GM19351 (cell line): ENCODE measurements around the gene COBL.
"Not testable (repeated sequence)": the region's sequence is repeated elsewhere in the genome, so short reads cannot be mapped to it uniquely, and the experiment has no call there.

Experiments
- ATAC-seq: cut with Tn5 transposase; IDR thresholded peaks from one replicate; pipeline ENCODE4 v1.9.1; 2021; ENCODE audit warnings: mild to moderate bottlenecking, moderate library complexity; ENCODE audit not compliant: unreplicated experiment

COBL gene

GRCh38 chr7:51013218-51013786, 303.3 kb downstream of the COBL start:
- ATAC-seq, result no peak

DNA sequence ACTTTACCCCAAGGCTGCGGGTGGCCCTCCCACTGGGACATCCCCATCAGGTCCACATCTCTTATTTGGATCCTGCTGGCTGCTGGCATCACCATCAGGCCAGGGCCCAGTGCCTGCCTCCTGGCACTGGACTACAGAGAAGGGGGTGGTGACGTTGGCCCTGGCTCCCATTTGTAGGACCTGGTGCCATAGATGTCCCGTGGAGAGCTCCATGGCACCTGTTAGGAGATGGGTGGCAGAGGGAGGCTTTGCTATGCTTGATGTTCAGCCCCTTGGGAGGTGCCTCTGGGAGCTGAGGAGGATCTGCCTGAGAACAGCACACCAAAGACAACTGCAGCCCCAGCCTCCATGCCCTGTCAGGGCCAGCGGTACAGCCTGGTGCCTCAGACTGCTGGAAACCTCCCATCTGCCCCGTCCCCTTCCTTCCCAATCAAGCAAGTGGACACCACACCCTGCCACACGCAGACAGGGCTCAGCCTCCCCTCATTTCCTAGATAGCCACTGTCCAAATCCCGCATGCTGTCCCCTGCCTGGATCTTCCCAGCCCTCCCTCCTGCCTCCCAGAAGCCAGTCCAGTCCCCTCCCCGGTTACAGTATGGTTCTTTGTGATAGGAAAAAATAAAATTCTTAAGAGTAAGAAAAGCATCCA, 303.9 kb downstream of the COBL start:
- no peak for ATAC-seq

- no peak for ATAC-seq
Observed at GRCh38 chr7:51011710-51012350, 304.8 kb downstream of the COBL start.

- ATAC-seq, result no peak
Observed at GRCh38 chr7:51010534-51010933, 306.1 kb downstream of the COBL start.

DNA sequence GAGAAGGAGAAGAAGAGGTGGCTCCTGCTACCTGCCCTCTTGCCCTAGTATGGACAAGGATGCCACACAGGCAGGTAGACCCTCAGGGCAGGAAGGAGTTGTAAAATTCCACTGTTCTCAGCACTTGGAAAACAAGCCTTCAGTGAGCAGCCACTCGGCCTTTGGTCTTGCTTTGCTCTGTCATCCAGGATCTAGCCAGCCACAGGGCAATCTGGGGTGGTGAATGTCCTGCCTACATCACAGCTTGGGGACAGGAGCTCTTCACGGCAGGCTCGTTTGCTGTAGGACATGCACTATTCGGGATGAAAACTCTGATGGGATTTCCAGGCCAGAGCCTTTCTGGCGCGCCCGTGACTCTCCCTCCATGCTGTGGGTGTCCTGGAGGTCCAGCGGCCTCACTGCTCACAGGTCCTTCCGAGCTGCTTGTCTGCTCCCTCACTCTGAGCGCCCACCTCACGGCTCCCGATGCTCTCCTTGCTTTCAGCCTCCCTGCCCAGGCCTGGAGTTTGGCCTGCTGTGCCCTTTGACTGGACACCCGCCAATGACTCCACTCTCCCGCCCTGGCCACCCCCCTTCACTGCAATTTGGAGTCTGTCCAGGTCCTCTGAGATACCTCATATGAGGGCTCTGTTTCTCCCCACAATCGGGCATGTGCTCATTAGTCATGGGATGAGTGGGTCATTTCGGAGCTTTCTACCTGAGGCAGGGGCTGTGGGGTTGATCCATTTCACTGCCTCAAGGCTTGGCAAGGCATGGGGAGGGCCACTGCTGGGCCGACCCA, 306.7 kb downstream of the COBL start:
- no peak for ATAC-seq

- no peak for ATAC-seq
Observed at GRCh38 chr7:51007551-51008505, 308.8 kb downstream of the COBL start.

DNA sequence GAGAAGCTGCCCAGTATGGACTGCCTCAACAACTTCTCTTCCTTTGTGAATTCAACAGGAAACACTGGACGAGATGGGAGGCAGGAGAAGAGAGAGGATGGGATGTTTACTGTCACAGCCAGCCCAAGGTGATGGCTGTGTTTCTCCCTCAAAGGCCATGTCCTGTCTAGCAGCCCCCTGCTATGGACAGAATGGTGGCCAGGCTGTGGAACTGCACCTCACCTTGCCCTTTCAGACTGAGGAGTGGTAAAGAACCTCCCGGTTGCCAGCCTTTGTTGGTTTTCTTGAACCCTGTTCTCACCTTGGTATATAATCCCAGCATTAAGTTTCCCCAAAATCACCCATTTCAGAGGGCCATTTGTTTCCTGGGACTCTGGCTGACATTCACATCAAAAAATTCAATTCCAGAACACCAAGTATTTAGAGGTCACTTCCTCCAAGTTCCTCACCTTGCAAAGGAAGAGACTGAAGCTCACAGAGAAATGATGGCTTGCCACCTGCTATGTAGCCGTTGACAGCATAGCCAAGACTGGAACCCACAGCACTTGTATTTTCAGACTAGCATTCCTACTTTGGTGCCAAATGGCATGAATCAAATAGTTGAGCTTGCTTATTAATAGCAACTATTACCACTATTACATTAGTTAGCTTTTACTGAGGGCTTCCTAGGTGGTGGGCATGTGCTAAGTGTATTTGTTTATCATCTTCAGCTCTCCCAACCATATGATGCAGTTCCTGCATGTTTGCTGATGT, 309.9 kb downstream of the COBL start:
- ATAC-seq, result no peak

DNA sequence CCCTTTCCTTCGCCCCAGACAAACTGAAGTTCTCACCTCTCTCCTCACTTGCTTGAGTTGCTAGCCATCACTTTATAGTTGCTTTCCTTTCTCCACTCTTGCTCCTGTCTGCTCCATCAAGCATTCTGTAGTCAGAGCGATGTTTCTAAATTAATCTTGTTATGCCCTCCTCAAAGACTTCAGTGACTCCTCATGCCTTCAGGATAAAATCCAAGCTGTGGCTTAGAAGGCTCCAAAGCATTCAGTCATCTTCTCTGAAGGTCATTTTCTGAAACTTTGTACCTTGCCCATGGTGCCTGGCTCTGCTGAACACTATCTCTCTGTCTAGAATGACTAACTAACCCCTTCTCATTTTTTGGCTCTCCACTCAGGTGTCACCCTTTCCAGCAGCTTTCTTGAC, 311.5 kb downstream of the COBL start:
- no peak for ATAC-seq

GRCh38 chr7:51000956-51001355, 315.7 kb downstream of the COBL start:
- no peak for ATAC-seq

DNA sequence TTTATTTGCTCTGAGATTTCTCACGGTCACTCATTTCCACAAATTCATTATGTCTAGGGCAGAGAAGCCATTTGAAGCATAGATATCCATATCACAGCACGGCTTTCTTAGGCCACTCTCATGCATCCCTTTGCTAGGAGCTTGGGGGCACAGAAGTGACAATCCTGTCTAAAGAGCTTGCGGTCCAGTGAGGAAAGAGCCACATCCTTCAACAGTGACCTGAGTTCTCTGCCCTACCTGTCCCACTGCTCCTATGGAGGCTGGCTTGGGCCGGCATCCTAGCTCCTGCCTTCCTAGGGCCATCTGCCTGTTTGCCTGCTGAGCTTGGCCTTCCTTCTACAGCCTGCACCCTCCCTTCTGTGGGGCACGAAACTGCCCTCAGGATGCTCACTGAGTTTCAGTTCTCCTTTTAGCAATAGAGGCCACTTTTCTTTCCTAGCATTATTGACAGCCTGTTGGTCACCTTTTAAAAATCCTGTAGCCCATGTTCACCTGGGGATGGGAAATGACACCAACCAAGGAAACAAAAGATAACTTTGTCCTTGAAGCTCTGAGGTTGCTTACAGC, 321.8 kb downstream of the COBL start:
- ATAC-seq, result peak; percentile 50

DNA sequence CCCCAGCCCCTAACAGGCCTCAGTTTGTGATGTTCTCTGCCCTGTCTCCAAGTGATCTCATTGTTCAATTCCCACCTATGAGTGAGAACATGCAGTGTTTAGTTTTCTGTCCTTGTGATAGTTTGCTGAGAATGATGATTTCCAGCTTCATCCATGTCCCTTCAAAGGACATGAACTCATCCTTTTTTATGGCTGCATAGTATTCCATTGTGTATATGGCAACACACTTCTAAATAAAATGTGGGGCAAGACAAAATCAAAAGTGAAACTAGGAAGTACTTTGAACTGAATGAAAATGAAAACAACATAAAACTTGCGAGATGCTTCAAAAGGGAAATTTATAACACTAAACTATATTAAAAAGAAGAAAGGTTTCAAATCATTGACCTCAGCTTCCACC, 326.4 kb downstream of the COBL start:
- ATAC-seq, result not testable (repeated sequence)

DNA sequence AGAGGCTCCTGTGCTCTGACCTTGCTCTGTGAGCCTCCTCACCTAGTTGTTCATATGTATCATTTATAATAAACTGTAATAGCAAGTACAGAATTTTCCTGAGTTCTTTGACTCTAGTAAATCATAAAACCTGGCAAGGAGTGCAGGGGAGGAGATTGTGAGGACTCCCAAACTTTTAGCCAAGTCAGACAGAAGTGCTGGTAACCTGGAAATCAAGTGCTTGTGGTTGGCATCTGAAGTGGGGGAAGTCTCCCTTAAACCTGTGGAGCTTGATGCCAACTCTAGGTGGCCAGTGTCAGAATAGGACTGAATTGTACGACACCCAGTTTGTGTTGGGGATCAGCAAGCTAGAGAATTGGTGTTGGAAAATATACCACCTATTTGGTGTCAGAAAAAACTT, 327.6 kb downstream of the COBL start:
- no peak for ATAC-seq

- ATAC-seq, result no peak
Observed at GRCh38 chr7:50988465-50988864, 328.1 kb downstream of the COBL start.

- no peak for ATAC-seq
Observed at GRCh38 chr7:50985096-50985495, 331.5 kb downstream of the COBL start.

GRCh38 chr7:50983850-50984249, 332.8 kb downstream of the COBL start:
- no peak for ATAC-seq

DNA sequence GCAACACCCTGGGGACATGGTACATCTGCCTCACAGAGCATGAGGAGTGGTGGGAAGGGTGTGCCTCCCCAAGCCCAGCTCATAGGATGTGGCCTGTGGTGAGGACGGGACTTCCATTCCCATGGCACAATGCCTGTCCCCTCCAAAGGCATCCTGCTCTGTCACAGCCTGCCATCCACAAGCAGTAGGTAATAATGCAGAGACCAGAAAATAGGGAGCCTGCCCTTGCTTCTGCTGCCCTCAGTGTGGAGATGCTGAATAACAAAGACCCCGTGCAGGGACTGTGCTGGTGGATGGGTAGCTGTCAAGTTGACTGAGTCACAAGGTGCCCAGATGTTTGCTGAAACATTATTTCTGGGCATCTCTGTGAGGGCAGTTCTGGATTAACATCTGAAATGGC, 334.0 kb downstream of the COBL start:
- ATAC-seq, result no peak

- ATAC-seq, result no peak
Observed at GRCh38 chr7:50981743-50982142, 334.9 kb downstream of the COBL start.

DNA sequence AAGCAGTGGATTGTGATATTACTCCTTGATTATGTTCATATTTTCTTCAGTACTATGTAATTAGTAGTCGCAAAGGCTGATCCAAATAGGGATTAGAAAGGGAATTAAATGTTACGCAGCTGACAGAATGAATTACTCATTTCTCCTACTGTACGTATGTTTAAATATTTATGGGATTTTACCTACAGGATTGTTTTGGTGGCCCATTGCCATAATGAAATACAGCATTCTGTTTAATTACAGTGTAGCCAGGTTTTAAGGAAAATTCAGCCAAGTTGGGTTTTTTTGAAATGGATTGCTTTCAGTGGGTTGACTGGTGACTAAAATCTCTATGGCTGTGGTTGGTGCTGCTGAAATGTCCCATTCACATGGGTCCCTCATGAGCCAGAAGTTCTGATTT, 336.2 kb downstream of the COBL start:
- ATAC-seq, result no peak

GRCh38 chr7:50978633-50979215, 337.9 kb downstream of the COBL start:
- no peak for ATAC-seq
